Measurements from ENCODE around the gene PRKAG2.

DNA sequence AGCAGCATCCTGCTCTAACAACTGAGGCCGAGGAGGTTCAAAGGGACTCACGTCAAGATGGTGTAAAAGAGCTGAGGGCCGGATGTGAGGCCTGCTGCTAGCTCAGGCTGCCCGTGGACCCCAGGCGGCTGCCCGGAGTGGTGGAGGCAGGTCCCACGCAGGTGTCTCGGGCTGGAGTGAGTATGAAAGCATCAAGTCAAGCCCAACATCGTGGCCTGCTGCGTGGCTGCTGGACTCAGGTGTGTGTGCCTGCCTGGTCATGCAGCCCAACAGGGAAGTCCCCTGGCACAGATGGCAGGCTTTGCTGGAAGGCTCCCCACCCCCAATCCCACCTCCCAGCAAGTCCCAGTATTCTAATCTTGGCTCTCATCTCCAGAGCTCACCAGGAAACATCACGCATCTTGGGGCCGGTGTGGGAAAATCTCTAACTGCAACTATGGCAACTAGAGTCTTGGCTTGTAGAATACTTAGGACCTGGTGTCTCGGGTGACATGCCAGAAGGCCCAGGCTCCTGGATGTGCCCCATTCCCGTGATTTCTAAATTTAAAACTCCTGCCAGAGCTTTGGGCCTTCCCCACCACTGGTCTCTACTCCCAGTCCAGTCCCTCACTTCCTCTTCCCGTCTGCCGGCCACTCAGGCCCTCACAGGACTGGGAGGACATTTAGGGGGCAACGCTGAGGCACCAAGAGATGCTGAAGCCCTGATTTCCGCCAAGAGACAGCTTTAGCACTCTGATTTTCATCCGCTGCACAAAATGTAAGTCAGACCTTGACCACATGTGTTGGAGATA lies 85.9 kb downstream of the PRKAG2 start:
- TF ChIP-seq CTCF (IDR thresholded peaks at IDR 0.05; ENCODE audit: low read depth, low read length), result no peak
- no peak for TF ChIP-seq EZH2phosphoT487 (IDR thresholded peaks at IDR 0.05; ENCODE audit: low read depth)
